Cardiac fibroblast (primary cell): ENCODE data around the gene NDC1.

Experiments used
- DNase-seq, 2 donors: peaks; one replicate each; pipeline versions ENCODE4 v3.0.0 to v3.0.0-alpha.2; 2010; ENCODE audit warnings: low read depth in 2 of 2
- H3K4me3 ChIP-seq, 2 donors: replicated peaks in 1 of 2; 1 replicate in 1 of 2; 2 replicates in 1 of 2; pipeline ENCODE4 v1.5.1; 2011; ENCODE audit warnings: low read depth in 2 of 2, low read length in 2 of 2, mild to moderate bottlenecking in 2 of 2, moderate library complexity in 1 of 2
- TF ChIP-seq, protein P1 (sequence below): IDR thresholded peaks from one replicate; pipeline ENCODE4 v1.5.1; 2011; ENCODE audit warnings: low read depth, mild to moderate bottlenecking, low read length, inconsistent platforms

Gene NDC1

GRCh38 chr1:53725238-53725689 lies 112.8 kb downstream of the NDC1 start:
- TF ChIP-seq, protein P1, sequence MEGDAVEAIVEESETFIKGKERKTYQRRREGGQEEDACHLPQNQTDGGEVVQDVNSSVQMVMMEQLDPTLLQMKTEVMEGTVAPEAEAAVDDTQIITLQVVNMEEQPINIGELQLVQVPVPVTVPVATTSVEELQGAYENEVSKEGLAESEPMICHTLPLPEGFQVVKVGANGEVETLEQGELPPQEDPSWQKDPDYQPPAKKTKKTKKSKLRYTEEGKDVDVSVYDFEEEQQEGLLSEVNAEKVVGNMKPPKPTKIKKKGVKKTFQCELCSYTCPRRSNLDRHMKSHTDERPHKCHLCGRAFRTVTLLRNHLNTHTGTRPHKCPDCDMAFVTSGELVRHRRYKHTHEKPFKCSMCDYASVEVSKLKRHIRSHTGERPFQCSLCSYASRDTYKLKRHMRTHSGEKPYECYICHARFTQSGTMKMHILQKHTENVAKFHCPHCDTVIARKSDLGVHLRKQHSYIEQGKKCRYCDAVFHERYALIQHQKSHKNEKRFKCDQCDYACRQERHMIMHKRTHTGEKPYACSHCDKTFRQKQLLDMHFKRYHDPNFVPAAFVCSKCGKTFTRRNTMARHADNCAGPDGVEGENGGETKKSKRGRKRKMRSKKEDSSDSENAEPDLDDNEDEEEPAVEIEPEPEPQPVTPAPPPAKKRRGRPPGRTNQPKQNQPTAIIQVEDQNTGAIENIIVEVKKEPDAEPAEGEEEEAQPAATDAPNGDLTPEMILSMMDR, result peak; percentile 2
- no peak overlapping the region for H3K4me3 ChIP-seq
- DNase-seq, result peak; percentile 40 to 52

- no peak overlapping the region for H3K4me3 ChIP-seq
- TF ChIP-seq, protein P1, result no peak
- peak; percentile 35 to 39 for DNase-seq
Measured at GRCh38 chr1:53722025-53722424, 116.1 kb downstream of the NDC1 start.

DNA sequence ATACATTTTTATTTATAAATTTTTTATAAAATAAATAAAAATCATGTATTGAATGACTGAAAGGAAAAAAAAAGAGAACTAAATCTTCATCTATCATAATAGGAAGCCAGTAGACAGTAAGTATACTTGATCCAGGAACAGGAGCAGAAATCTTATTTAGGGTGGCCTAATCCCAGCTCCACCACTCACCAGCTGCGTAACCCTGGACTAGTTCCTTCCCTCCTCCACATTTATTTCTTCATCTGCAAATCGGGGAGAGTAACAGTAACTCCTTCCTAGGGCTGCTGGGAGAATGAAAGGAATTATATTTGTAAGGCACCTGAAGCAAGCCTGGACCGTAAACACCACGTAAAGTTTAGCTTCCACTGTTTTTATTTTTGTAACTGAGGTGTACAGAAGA lies 117.0 kb downstream of the NDC1 start:
- H3K4me3 ChIP-seq, result no peak overlapping the region
- TF ChIP-seq, protein P1, result no peak
- no peak for DNase-seq

DNA sequence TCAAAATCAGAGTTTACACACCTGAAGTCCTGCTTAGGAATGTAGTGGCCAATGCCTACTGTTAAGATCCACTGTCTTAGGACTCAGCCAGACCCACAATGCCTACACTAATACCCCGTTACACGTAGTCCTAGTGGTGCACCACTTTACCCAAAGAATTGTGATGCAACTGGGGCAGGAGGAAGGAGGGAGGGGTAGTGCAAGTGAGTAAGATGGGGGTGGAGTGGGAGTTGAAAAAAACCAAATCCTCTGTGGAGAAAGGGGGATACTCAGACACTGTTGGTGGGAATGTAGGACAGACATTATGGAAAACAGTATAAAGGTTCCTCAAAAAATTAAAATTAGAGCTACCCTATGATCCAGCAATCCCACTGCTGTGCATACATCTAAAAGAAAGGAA lies 118.6 kb downstream of the NDC1 start:
- TF ChIP-seq, protein P1, result no peak
- H3K4me3 ChIP-seq, result no peak overlapping the region
- no peak for DNase-seq

DNA sequence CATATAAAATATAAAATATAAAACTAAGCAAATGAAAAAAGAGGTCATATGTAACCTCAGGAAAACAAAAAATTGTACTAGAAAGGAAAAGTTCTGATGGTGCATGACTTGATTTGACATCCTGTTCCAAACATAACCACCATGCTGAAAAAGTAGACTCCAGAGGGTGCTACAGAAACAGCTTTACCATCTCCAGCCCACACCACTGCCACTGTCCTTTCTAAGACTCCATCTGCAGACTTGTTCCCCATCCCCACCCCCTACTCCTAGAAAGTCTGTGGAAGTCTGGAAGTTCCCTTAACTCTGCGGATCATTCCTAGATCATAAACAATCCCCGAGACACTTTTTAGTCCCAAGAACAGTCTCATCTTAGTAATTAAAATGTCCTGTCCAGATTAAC lies 119.7 kb downstream of the NDC1 start:
- TF ChIP-seq, protein P1, result no peak
- no peak overlapping the region for H3K4me3 ChIP-seq
- no peak for DNase-seq

DNA sequence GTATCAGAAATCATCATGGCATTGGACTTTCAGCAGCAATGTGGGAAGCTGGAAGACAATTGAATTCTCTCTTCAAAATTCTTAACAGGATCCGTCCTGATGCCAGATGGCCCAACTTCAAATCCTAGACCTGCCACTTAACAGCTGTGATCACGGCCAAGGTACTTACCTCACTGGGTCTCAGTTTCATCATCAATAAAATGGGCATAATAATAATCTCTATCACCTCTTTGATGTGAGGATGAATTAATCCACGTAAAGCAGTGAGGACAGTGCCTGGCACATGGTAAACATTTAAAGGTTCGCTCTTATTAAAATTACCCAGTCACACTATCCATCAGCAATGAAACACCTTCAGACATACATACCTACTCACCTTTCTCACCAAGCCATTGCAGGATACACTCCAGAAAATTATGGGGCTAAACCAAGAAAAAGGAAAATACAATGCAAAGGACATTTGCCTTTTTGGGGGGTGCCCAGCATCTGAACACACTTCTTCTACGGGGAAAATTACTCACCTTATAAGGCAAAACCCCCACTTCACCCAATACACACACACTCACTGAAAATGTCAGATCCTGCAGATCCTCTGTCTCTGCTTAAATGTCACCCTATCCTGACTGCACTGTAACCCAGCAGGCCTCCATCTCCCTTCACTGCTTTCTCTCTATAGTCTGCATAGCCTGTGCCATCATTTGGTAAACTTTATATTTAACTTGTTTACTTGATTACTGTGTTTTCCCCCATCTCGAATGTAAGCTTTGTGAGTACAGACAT lies 120.9 kb downstream of the NDC1 start:
- TF ChIP-seq, protein P1, result no peak
- H3K4me3 ChIP-seq, result no peak overlapping the region
- no peak for DNase-seq
